ENCODE measurements around the gene ATP2C1. TPM values are rescaled to one million over a fixed set of nuclear protein-coding genes. Genes with fewer than 3 reads are reported as not detected.

The ATP2C1 gene, protein sequence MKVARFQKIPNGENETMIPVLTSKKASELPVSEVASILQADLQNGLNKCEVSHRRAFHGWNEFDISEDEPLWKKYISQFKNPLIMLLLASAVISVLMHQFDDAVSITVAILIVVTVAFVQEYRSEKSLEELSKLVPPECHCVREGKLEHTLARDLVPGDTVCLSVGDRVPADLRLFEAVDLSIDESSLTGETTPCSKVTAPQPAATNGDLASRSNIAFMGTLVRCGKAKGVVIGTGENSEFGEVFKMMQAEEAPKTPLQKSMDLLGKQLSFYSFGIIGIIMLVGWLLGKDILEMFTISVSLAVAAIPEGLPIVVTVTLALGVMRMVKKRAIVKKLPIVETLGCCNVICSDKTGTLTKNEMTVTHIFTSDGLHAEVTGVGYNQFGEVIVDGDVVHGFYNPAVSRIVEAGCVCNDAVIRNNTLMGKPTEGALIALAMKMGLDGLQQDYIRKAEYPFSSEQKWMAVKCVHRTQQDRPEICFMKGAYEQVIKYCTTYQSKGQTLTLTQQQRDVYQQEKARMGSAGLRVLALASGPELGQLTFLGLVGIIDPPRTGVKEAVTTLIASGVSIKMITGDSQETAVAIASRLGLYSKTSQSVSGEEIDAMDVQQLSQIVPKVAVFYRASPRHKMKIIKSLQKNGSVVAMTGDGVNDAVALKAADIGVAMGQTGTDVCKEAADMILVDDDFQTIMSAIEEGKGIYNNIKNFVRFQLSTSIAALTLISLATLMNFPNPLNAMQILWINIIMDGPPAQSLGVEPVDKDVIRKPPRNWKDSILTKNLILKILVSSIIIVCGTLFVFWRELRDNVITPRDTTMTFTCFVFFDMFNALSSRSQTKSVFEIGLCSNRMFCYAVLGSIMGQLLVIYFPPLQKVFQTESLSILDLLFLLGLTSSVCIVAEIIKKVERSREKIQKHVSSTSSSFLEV
- total RNA-seq (10 to 100 TPM; 42.2 to 59.7 (median 51.7) TPM), polyA plus RNA-seq (10 to 100 TPM; 11.9 to 16.3 (median 13.1) TPM)
- long read RNA-seq, donor 1, full-length matches to known transcripts = 5 of 17 reads
- long read RNA-seq, donor 1, partial matches to known transcripts = 12 of 17 reads
- long read RNA-seq, donor 1, other reads (novel, unspliced or antisense) = 0 of 17 reads
- long read RNA-seq, donor 2, full-length matches to known transcripts = 5 of 5 reads
- long read RNA-seq, donor 2, partial matches to known transcripts = 0 of 5 reads
- long read RNA-seq, donor 2, other reads (novel, unspliced or antisense) = 0 of 5 reads

DNA sequence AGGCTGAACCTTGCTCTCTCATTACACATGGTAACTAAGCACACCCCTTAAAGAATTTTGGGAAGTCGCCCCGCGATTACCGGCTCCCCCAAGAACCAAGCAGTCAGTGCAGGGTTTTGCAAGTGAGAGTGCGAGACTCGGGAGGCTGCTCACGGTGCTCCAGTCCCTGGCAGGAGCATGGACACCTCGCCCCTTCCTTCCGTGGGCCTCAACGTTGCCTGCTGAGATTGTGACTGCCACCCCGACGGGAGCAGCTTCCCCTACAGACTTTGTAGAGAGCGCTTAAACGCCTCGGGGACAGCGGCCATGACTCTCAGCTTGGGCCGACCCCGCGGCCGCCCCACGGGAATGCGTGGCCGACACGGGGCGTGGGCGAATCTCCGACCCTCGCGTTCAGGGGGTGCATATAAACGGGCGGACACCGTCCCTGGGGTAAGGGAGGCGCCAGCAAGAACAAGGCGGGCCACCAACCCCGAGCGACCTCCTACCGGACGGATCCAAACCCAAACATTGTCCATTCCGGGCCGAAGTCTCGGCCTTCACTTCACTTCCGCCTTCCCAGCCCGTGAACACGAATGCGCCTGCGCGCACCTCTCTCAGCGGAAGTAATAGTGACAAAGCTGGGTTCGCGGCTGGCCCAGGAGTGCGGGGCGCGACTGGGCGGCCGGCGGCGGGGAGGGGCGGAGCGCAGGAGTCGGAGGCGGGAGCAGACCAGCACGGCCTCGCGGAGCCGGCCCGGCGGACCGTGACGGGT lies at the start of gene ATP2C1:
ATP2C1 (plus strand) TSS at position 709 of the 754 bp plus-strand sequence. CDS start 686 bp downstream, outside the sequence.
- Histone ChIP-seq H3K36me3 (no peaks in the 10 kb centered on the region), H3K27ac (peak within 1 kb of the TSS; percentile 97 to 99 (median 98)), H3K4me1 (peaks cover 4 to 46% (median 36%) of the 10 kb centered on the region in 6 donors), H3K4me3 (peak within 1 kb of the TSS; percentile 69 to 86 (median 76)), H3K9me3 (no peaks in the 10 kb centered on the region), H3K27me3 (replicated peaks in 1 of 7) (no peaks in the 10 kb centered on the region)
- peak; percentile 75 to 86 (median 80) for TF ChIP-seq POLR2A (IDR thresholded peaks at IDR 0.05)
- TF ChIP-seq, protein P1, sequence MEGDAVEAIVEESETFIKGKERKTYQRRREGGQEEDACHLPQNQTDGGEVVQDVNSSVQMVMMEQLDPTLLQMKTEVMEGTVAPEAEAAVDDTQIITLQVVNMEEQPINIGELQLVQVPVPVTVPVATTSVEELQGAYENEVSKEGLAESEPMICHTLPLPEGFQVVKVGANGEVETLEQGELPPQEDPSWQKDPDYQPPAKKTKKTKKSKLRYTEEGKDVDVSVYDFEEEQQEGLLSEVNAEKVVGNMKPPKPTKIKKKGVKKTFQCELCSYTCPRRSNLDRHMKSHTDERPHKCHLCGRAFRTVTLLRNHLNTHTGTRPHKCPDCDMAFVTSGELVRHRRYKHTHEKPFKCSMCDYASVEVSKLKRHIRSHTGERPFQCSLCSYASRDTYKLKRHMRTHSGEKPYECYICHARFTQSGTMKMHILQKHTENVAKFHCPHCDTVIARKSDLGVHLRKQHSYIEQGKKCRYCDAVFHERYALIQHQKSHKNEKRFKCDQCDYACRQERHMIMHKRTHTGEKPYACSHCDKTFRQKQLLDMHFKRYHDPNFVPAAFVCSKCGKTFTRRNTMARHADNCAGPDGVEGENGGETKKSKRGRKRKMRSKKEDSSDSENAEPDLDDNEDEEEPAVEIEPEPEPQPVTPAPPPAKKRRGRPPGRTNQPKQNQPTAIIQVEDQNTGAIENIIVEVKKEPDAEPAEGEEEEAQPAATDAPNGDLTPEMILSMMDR (IDR thresholded peaks at IDR 0.05 in 8 of 11, conservative IDR thresholded peaks at IDR 0.05 in 3 of 11) = peak in 1 of 11 experiments; percentile 18
- TF ChIP-seq POLR2AphosphoS5 (IDR thresholded peaks at IDR 0.05) = peak; percentile 96 to 99 (median 98)
- WGBS, 5 donors = 0 to 1% (median 0%) methylated on average over 36 to 69 of the region's 69 CpGs
- intact Hi-C loops (cut with DNase I; ENCODE audit: low total_unique reads) = loop anchor here (5.0 kb wide), 1 partner anchor 131 kb away; no protein-coding TSS in a partner anchor
- peak; percentile 99 for DNase-seq

DNA sequence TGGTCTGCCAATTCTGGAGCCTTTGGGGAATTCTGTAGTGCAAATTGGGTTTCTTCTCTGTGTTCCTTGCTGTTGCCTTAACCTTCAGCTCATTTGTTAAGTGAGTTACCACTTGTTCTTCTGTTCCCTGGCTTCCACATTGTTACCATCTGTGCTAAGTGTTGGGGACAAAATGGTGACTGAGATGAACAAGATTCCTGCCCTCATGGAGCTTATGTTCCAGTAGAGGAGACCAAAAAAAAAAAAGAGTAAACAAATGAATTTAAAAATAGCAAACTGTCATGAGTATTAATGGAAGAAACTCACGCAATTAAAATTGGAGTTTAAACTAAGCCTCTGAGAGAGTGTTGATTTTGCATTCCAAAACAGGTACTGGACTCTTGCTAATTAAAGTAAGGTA lies 49.4 kb upstream of the ATP2C1 start:
- Histone ChIP-seq H3K4me3 (no peak overlapping the region), H3K9me3 (no peaks in the 10 kb centered on the region), H3K36me3 (no peaks in the 10 kb centered on the region), H3K4me1 (peaks cover 0 to 5% (median under 1%) of the 10 kb centered on the region in 6 donors), H3K27ac (no peak overlapping the region), H3K27me3 (replicated peaks in 1 of 7) (peaks cover 0 to 4% (median 0%) of the 10 kb centered on the region in 7 donors)
- WGBS, 5 donors = 89 to 98% (median 90%) methylated on average over 1 of the region's 1 CpG
- DNase-seq = no peak
- intact Hi-C loops (cut with DNase I; ENCODE audit: low total_unique reads) = no loop called here
- TF ChIP-seq, protein P1 (IDR thresholded peaks at IDR 0.05 in 8 of 11, conservative IDR thresholded peaks at IDR 0.05 in 3 of 11) = no peak
- TF ChIP-seq POLR2AphosphoS5 (IDR thresholded peaks at IDR 0.05) (no peak), POLR2A (IDR thresholded peaks at IDR 0.05) (no peak)

DNA sequence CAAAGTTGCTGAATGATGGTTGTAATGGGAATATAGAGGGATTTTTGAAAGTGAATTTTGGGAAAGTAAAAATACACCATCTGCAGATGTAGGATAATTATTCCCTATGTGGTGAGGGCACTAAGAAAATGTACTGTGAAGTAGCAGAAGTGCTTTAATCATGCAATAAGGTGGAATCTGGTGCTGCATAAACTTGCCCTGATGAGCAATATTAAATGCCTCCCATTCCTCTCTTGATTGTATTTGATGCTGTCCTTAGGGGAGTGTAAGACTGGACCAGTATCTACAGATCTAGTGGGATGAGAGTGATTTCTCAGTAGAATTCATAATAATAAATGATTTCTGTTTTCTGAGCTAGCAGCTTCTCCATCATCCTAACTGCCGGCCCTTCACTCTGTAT lies 47.7 kb upstream of the ATP2C1 start:
- H3K36me3 ChIP-seq = no peaks in the 10 kb centered on the region
- H3K27me3 ChIP-seq (replicated peaks in 1 of 7) = peaks cover 0 to 4% (median 0%) of the 10 kb centered on the region in 7 donors
- no peak overlapping the region for H3K27ac ChIP-seq
- intact Hi-C loops (cut with DNase I; ENCODE audit: low total_unique reads) = no loop called here
- H3K4me3 ChIP-seq = no peak overlapping the region
- H3K9me3 ChIP-seq = no peaks in the 10 kb centered on the region
- no peak for TF ChIP-seq POLR2A (IDR thresholded peaks at IDR 0.05)
- no peak for TF ChIP-seq POLR2AphosphoS5 (IDR thresholded peaks at IDR 0.05)
- TF ChIP-seq, protein P1 (IDR thresholded peaks at IDR 0.05 in 8 of 11, conservative IDR thresholded peaks at IDR 0.05 in 3 of 11) = no peak
- DNase-seq = no peak
- peaks cover 0 to 16% (median 5%) of the 10 kb centered on the region in 6 donors for H3K4me1 ChIP-seq
- WGBS, 5 donors = 76 to 94% (median 85%) methylated on average over 1 of the region's 1 CpG
